NCI-H146 (cell line): ENCODE measurements around the gene HES3.
A peak's percentile ranks its signal among the peaks of the same experiment; 100 is the strongest.
"Not testable (repeated sequence)": the region's sequence is repeated elsewhere in the genome, so short reads cannot be mapped to it uniquely, and the experiment has no call there.

Experiments
- DNase-seq: peaks from one replicate; lab custom pipeline; 2025; lab: John Stamatoyannopoulos, UW

The HES3 gene

GRCh38 chr1:6219641-6220040 is 24.3 kb upstream of the HES3 start:
- not testable (repeated sequence) for DNase-seq

DNA sequence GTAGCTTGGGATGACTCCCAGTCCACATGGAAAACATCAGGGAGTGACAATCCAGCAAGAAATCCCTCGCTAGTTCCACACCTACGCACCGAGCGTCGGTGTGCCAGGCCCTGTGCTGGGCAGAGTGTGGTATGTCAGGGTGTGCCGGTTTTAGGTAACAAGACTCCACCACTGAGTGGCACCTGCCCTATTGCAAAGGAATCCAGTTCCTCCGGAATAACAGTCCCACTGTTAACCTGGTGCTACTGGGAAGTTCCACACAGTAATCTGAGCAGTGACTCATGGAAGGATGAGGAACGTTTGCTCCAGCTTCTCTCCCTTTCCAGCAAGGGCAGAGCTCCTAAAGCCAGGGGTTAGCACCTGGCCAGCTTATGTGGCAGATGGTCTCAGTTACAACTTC is 23.7 kb upstream of the HES3 start:
- DNase-seq: no peak

DNA sequence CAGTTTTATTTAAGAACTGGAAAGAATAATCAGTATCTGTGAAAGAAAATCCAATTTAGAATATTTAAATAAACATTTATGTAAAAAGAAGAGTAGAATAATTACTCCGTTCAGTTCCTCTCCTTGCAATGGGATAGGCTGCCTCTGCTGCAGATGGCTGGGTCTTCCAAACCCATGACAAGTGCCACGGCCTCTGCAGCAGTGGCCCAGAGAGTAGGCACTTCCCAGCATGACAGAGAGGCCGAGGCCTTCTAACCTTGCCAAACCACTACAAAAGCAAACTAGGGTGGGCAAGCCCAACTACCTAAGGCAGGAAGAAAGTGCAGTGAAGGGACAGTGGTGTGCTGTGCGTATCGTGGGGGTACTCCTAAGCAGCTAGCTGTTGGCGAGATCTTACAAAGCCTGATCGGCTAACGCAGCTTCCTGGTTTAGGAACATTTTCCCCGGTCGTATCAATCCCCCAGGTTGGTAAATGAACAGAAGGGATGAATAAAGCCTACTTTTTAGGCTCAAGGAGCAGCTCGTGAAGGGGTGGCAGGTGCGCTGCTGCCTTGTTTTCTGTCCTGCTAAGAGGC is 22.7 kb upstream of the HES3 start:
- no peak for DNase-seq

DNA sequence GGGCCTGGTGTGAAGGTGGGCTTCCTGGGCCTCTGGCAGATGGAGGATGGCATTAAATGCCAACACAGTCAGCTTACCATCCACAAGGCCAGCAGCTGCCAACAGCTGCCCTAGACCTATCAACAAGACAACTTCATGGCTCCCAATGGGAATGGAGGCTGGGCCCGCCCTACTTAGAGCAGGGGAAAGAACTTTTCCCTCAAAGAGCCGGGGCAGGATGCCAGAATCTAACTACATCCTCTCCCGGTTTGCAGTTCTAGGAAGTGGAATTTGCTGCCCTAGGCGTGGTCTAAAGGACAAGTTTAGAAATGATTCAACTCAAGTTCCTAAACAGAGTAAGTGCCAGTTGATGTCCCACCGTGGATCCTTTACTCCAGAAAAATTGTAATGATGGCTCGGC is 21.3 kb upstream of the HES3 start:
- DNase-seq: no peak

- DNase-seq: no peak
Measured at GRCh38 chr1:6223617-6224016, 20.4 kb upstream of the HES3 start.

GRCh38 chr1:6224718-6225117 is 19.3 kb upstream of the HES3 start:
- no peak for DNase-seq

GRCh38 chr1:6225651-6226050 is 18.3 kb upstream of the HES3 start:
- DNase-seq: no peak

DNA sequence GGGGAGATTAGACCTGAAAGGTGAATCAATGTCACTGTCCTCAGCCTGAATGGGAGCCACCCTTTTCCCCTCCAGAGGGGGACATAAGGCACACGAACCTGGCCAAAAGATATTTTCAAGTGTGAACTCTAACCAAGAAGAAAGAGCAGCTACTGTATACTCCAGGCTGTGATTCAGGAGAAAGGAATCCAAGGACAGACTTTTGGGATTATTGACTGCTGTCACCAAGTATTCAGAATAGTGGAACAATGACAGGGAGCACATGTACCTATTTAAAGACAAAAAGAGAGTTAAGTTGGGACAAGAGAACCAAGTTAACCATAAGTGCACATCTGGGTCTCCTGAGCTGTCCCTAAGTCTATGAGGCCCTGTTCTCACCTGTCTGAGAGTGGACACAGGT is 10.6 kb upstream of the HES3 start:
- no peak for DNase-seq

DNA sequence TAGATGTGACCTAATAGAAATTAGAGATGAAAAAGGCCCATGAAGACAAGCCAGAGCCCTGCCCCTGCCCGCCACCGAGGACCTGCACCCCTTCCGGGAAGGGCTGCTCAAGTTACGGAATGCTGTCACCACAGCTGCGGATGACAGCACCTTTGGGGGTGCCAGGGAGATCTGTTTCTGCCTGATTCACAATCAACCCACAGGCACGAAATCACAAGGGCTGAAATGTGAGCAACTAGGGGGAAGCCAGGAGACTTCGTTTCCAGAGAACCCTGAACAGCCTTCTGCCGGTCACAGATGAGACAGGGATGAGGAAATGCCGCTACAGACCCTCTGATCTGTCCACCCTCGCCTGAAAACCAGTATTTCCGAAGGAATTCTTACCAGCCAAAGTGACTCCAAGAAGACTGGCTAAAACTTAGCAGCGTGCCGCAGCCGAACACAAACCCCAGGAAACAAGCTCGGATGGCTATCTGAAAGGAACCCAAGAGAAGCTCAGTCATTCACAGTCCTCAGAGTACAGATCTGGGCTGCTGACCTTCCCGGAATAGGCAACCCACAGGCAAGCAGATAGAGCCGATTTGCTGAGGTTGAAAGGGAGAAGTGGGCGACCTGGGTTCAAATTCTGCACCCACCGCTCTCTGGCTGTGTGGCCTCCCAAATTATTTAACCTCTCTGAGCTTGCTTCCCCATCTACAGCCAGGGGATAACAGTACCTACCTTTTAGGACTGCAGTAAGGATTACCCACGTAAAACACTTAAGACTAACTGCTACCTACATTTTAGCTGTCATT is 9.3 kb upstream of the HES3 start:
- no peak for DNase-seq

- DNase-seq: peak; percentile 32
Measured at GRCh38 chr1:6235296-6235677, 8.7 kb upstream of the HES3 start.

GRCh38 chr1:6237093-6237492 is 6.9 kb upstream of the HES3 start:
- no peak for DNase-seq

- DNase-seq: no peak
Measured at GRCh38 chr1:6239213-6239752, 4.7 kb upstream of the HES3 start.

GRCh38 chr1:6239950-6240768 is 3.8 kb upstream of the HES3 start:
- peak; percentile 55 for DNase-seq

GRCh38 chr1:6241107-6241886 is 2.7 kb upstream of the HES3 start:
- no peak for DNase-seq

- DNase-seq: peak; percentile 49
Measured at GRCh38 chr1:6241887-6242740, 1.9 kb upstream of the HES3 start.

- DNase-seq: no peak
Measured at GRCh38 chr1:6243053-6243834, 735 bp upstream of the HES3 start.

GRCh38 chr1:6244401-6245049 is 546 bp downstream of the HES3 start:
- DNase-seq: peak; percentile 29

DNA sequence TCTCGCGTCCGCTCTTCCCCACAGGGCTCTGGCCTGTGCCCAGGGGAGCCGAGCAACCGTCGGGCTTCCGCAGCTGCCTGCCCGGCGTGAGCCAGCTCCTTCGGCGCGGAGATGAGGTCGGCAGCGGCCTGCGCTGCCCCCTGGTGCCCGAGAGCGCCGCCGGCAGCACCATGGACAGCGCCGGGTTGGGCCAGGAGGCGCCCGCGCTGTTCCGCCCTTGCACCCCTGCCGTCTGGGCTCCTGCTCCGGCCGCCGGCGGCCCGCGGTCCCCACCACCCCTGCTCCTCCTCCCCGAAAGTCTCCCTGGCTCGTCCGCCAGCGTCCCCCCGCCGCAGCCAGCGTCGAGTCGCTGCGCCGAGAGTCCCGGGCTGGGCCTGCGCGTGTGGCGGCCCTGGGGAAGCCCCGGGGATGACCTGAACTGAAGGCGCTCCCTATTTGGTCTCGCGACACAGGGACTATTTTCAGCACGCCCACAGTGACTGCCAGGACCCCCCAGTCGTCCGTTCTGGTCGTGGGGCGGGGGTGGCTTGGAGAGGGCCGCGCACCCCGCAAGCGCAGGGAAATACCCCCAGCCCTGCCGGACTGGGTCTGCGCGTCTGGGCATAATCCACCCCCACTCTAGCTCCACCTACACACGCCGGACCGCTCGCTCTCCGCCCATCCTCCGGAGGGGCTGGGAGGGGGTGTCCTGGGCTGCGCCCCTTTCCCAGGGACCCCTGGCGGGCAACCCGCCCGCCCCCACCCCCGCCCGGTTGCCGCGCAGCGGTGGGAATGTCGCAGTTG is 1.3 kb downstream of the HES3 start:
- DNase-seq: peak; percentile 69
